Skeletal muscle satellite cell (primary cell): ENCODE data around the gene AFTPH. TPM values are rescaled to one million over a fixed set of nuclear protein-coding genes. Genes with fewer than 3 reads are reported as not detected.

Experiments used
- H3K27me3 ChIP-seq: 2 replicates; pipeline ENCODE4 v1.7.0; 2013; ENCODE audit warnings: low read length; ENCODE audit not compliant: control insufficient read depth, insufficient read depth
- H3K36me3 ChIP-seq: 2 replicates; pipeline ENCODE4 v1.7.0; 2013; ENCODE audit warnings: mild to moderate bottlenecking, control low read depth, low read length; ENCODE audit not compliant: insufficient read depth
- H3K4me1 ChIP-seq: 2 replicates; pipeline ENCODE4 v1.7.0; 2013; ENCODE audit warnings: low read length; ENCODE audit not compliant: control insufficient read depth, insufficient read depth
- H3K4me2 ChIP-seq: 2 replicates; pipeline ENCODE4 v1.7.0; 2013; ENCODE audit warnings: mild to moderate bottlenecking, low read length
- H3K4me3 ChIP-seq: 2 replicates; pipeline ENCODE4 v1.7.0; 2013; ENCODE audit warnings: low read length
- H3K9ac ChIP-seq: 2 replicates; pipeline ENCODE4 v1.7.0; 2013; ENCODE audit warnings: mild to moderate bottlenecking, low read depth, low read length, moderate library complexity
- H3K9me3 ChIP-seq: replicated peaks from 2 replicates; pipeline ENCODE4 v1.7.0; 2013; ENCODE audit warnings: mild to moderate bottlenecking, control low read depth, low read length
- small RNA-seq: library from RNA; depleted of rRNA; stranded (forward); fragments of <200 nt; gene quantifications from one replicate; pipeline ENCODE3, GENCODE V24; 2012

The AFTPH gene

DNA sequence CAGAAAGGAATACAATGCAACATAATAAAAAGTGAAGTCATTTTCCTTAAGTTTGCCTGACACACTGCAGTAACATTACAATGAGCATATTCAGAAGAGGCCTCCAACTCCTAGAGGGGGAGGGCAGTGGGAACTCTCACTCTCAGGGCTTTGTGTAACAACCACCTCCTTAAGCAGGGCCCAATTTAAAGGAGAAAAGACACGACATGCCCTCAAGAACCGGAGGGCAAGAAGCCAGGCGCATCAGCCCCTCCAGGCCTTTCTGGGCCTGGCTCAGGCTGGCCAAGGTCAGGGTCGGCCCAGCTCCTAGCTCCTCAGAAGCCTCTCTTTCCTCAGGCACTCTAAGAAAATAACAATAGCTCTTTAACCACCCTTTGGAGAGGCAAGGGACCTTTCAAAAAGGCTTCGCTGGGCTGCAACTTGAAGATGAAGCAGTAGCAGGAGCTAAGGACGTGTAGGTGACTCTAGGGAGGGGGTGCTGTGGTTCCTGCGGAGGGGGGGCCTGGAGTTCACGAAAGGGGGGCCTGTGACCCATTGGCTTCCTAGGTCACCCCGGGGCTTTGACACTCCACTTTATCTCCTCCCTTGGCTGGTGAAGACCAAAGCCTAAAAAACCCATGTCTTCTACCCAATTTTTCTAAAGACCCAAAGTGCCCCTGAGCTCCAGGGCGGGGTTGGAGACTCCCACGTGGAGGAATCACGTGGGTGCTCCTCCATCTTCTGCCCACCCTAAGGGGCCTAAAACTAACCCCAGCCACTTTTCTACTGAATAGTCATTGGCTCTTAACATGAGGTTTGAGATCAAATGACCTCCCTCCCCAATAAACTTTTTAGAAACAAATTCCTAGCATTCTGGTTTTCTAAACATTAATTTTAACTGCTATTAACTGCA lies 116.3 kb downstream of the AFTPH start:
- H3K4me2 ChIP-seq = no peak overlapping the region
- no peak overlapping the region for H3K9ac ChIP-seq
- no peaks in the 10 kb centered on the region for H3K9me3 ChIP-seq
- H3K27me3 ChIP-seq = no peaks in the 10 kb centered on the region
- peaks cover 20% of the 10 kb centered on the region for H3K36me3 ChIP-seq
- peaks cover 39% of the 10 kb centered on the region for H3K4me1 ChIP-seq
- H3K4me3 ChIP-seq = no peak overlapping the region

DNA sequence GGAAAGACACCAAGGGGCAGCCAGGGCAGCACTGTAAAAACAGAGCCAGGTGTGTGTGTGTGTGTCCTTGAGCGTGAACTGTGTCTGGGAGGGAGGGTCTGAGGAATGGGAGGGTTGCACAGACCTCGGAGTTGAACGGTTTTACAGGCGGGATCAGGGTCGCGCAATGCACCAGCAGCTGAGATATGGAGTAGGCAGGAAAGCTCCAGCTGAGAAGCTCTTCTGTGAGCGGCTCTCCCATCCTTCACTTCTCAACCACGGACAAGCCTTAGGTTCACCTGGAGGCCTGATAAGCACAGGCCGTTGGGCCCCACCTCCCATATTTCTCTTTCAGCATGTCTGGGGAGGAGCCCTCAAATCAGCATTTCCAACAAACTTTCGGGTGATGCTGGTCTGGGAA lies 117.5 kb downstream of the AFTPH start:
- Histone ChIP-seq H3K9me3 (no peaks in the 10 kb centered on the region), H3K9ac (no peak overlapping the region), H3K27me3 (no peaks in the 10 kb centered on the region), H3K4me2 (no peak overlapping the region), H3K4me3 (no peak overlapping the region), H3K4me1 (peaks cover 50% of the 10 kb centered on the region), H3K36me3 (peaks cover 8% of the 10 kb centered on the region)

Small RNAs within 50 kb of the gene (small RNA-seq; reads per million reads assigned to genes)
- gene RNU6-100P = not detected
